ENCODE data around the gene MMP17. TPM values are rescaled to one million over a fixed set of nuclear protein-coding genes. Genes with fewer than 3 reads are reported as not detected.

Gene MMP17
- total and polyA plus RNA-seq, 8 donors, result 0.58 to 21.5 (median 2.5) TPM

GRCh38 chr12:131850856-131851559 is 22.8 kb downstream of the MMP17 start:
- H3K9me3 ChIP-seq, result no peaks in the 10 kb centered on the region
- no peaks in the 10 kb centered on the region for H3K27me3 ChIP-seq
- intact Hi-C loops (cut with DNase I), result loop anchor here in 1 of 3 donors (10.0 kb wide), 1 partner anchor 154 kb away; no protein-coding TSS in a partner anchor
- DNase-seq, result peak in 3 of 6 donors; percentile 38 to 90 (median 64)
- peak in 3 of 4 donors; percentile 24 to 98 (median 98) for ATAC-seq
- TF ChIP-seq, protein P1, sequence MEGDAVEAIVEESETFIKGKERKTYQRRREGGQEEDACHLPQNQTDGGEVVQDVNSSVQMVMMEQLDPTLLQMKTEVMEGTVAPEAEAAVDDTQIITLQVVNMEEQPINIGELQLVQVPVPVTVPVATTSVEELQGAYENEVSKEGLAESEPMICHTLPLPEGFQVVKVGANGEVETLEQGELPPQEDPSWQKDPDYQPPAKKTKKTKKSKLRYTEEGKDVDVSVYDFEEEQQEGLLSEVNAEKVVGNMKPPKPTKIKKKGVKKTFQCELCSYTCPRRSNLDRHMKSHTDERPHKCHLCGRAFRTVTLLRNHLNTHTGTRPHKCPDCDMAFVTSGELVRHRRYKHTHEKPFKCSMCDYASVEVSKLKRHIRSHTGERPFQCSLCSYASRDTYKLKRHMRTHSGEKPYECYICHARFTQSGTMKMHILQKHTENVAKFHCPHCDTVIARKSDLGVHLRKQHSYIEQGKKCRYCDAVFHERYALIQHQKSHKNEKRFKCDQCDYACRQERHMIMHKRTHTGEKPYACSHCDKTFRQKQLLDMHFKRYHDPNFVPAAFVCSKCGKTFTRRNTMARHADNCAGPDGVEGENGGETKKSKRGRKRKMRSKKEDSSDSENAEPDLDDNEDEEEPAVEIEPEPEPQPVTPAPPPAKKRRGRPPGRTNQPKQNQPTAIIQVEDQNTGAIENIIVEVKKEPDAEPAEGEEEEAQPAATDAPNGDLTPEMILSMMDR (IDR thresholded peaks at IDR 0.05), result peak in 2 of 4 donors; percentile 45 to 93
- no peaks in the 10 kb centered on the region for H3K36me3 ChIP-seq
- 52 to 89% methylated on average over 30 to 41 of the region's 41 CpGs for WGBS, 2 donors
- H3K4me3 ChIP-seq, result peak overlapping the region in 1 of 4 donors; percentile 34
- FAIRE-seq, result no peak
- H3K4me1 ChIP-seq, result no peaks in the 10 kb centered on the region
- H3K27ac ChIP-seq, result no peak overlapping the region

- DNase-seq, result peak in 2 of 6 donors; percentile 57 to 70
- no peak for FAIRE-seq
- Histone ChIP-seq H3K9me3 (no peaks in the 10 kb centered on the region), H3K36me3 (no peaks in the 10 kb centered on the region), H3K4me3 (peak overlapping the region in 1 of 4 donors; percentile 34), H3K4me1 (no peaks in the 10 kb centered on the region), H3K27ac (no peak overlapping the region), H3K27me3 (no peaks in the 10 kb centered on the region)
- WGBS, 2 donors, result 72 to 81% methylated on average over 36 to 37 of the region's 37 CpGs
- TF ChIP-seq, protein P1 (IDR thresholded peaks at IDR 0.05), result no peak
- ATAC-seq, result peak in 1 of 4 donors; percentile 4
- intact Hi-C loops (cut with DNase I), result loop anchor here in 1 of 3 donors (10.0 kb wide), 1 partner anchor 153 kb away; no protein-coding TSS in a partner anchor
Observed at GRCh38 chr12:131851741-131852550, 23.8 kb downstream of the MMP17 start.

DNA sequence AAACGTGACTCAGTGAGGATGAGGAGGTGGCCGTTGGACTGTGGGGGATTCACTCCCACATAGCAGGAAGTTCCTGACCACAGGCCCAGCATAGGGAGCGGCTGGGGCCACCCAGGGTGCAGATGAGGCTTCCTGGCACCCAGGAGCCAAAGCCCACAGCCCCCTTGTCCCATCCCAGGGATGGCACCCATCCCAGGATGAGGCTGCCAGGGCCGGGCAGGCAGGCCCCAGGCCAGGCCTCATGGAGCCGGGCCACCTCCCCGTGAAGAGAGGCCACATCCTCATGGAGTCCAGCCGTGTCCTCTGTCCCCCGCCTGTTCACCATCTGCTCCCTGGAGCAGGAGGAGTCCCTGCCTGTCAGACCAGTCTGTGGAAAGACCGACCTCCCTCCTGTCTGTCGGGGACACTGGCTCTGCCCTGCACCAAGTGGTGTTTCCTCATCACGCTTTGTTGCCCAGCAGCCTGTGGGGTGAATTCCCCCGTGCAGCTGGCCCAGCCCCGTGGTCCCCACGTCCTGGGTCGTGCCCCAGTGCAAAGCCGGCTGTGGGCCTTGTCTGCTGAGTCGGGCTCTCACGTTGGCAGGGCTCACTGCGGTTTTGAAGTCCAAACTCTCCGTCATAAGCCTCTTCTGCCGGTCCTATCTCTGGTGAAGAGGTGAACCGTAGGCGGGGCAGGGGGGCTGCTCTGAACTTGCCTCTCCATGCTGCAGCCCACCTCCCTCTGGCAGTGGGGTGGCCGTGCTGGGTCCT is 24.5 kb downstream of the MMP17 start:
- no peaks in the 10 kb centered on the region for H3K36me3 ChIP-seq
- WGBS, 2 donors, result 57 to 58% methylated on average over 23 to 24 of the region's 24 CpGs
- H3K4me1 ChIP-seq, result no peaks in the 10 kb centered on the region
- intact Hi-C loops (cut with DNase I), result loop anchor here in 1 of 3 donors (10.0 kb wide), 1 partner anchor 152 kb away; no protein-coding TSS in a partner anchor
- FAIRE-seq, result no peak
- H3K27me3 ChIP-seq, result no peaks in the 10 kb centered on the region
- H3K9me3 ChIP-seq, result no peaks in the 10 kb centered on the region
- H3K27ac ChIP-seq, result no peak overlapping the region
- TF ChIP-seq, protein P1 (IDR thresholded peaks at IDR 0.05), result no peak
- DNase-seq, result peak in 2 of 6 donors; percentile 54 to 63
- no peak overlapping the region for H3K4me3 ChIP-seq
- ATAC-seq, result no peak

DNA sequence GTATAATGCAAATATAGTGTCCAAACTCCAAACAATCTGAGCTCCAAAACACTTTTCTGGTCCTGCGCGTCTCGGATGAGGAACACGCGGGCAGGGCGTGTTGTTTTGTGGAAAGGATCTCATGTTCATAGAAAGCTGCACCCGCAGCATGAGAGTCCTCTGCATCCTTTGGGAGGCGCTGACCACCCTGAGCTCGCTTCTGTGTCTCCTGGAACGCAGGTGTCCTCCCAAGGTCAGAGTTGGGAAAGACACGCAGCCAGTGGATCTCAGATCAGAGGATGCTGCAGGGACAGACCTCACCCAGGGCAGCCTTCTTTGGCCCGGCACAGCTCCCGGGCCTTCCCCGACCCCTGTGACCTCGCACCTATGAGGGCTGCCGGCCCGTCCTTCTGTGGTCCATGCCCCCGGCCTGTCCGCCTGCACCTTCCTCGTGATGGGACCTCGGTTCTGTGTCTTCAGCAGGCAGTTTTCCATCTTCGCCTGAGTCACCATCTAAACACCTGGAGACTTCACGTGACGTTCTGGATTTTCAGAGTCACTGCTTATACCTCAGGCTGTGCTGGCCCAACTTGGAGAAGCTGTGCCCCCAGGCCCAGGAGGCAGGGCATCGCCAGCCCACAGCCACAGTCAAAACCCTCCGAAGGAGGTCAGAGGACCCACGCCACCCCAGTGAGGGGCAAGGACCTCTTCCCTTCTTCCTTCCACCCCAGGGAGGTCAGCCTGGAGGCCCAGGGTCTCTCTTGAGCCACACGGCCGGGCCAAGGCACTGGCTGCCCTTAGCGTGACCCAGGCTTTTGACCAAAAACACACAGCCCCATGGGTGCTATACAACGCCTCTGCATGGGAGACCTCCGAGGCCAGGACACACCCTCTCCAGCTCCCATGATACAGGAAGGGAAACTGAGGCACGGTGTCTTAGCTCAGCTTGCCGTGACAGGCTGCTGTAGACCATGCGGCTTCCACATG is 25.9 kb downstream of the MMP17 start:
- Histone ChIP-seq H3K36me3 (no peaks in the 10 kb centered on the region), H3K27me3 (no peaks in the 10 kb centered on the region), H3K4me3 (no peak overlapping the region), H3K9me3 (no peaks in the 10 kb centered on the region), H3K27ac (no peak overlapping the region), H3K4me1 (no peaks in the 10 kb centered on the region)
- intact Hi-C loops (cut with DNase I), result loop anchor here in 1 of 3 donors (10.0 kb wide), 1 partner anchor 151 kb away; no protein-coding TSS in a partner anchor
- 57 to 65% methylated on average over 35 of the region's 35 CpGs for WGBS, 2 donors
- TF ChIP-seq, protein P1 (IDR thresholded peaks at IDR 0.05), result no peak
- DNase-seq (peak in 2 of 6 donors; percentile 35 to 46), ATAC-seq (no peak), FAIRE-seq (no peak)

Data from pancreas (tissue), 10 donors.